K562 (cell line): ENCODE measurements around the gene MCAM. TPM values are rescaled to one million over a fixed set of nuclear protein-coding genes. Genes with fewer than 3 reads are reported as not detected.

Experiments
- ATAC-seq: fragments of 200-7000 bp; cut with Tn5 transposase; 3 replicates; pipeline ENCODE4 v1.9.1; 2020; ENCODE audit warnings: moderate library complexity
- BruUV-seq: library from RNA; stranded (reverse); fragments of 400-500 nt; replicated peaks from 2 replicates; lab custom pipeline; 2021; lab: Mats Ljungman, UMichigan
- CTCF ChIA-PET: fragments of 300-600 bp; formaldehyde crosslinking; extraction: SDS; loops from one replicate; lab custom pipeline; 2021; ENCODE audit warnings: low intra/inter-chr PET ratio; lab: Yijun Ruan, JAX
- POLR2A ChIA-PET: fragments of 300-600, 350-650 bp; sonication (Branson Sonifier 250); formaldehyde crosslinking; extraction: SDS; loops from one replicate; lab custom pipeline; 2021; ENCODE audit warnings: antibody characterized with exemption, inconsistent platforms; lab: Yijun Ruan, JAX
- DNase-seq, 4 experiments: peaks; one replicate each; pipeline versions ENCODE4 v3.0.0 to v3.0.0-alpha.2; 2011 to 2018; ENCODE audit warnings: low spot score in 3 of 4, mixed read lengths in 3 of 4; ENCODE audit errors: extremely low read depth in 1 of 4
- FAIRE-seq: peaks from 2 replicates; lab custom pipeline; 2011; peaks lifted over from hg19 to GRCh38; lab: Jason Lieb, UNC
- H2AFZ ChIP-seq: 2 replicates; pipeline ENCODE4 v1.6.0; 2011; ENCODE audit warnings: low read depth, low read length, control low read depth, inconsistent platforms
- H3K27ac ChIP-seq: fragments of 200-600 bp; 3 replicates; pipeline ENCODE4 v1.8.0; 2011; ENCODE audit warnings: low read depth, mild to moderate bottlenecking, control low read depth, inconsistent platforms, low read length, moderate library complexity, mixed read lengths; ENCODE audit errors: extremely low read depth
- H3K27me3 ChIP-seq, 2 experiments: fragments of 300-600 bp in 1 of 2; 2 replicates in 1 of 2; 3 replicates in 1 of 2; pipeline versions ENCODE4 v1.6.0 to v1.8.0; 2011; ENCODE audit warnings: inconsistent platforms in 2 of 2, low read length in 2 of 2, mild to moderate bottlenecking in 1 of 2, mixed read lengths in 1 of 2, moderate library complexity in 1 of 2; ENCODE audit not compliant: control insufficient read depth in 2 of 2, insufficient read depth in 2 of 2
- H3K36me3 ChIP-seq: fragments of 300-600 bp; 3 replicates; pipeline ENCODE4 v1.8.0; 2011; ENCODE audit warnings: mild to moderate bottlenecking, low read length, inconsistent platforms; ENCODE audit not compliant: control insufficient read depth, insufficient read depth
- H3K4me1 ChIP-seq, 2 experiments: fragments of 200-600 bp in 1 of 2; replicated peaks in 1 of 2; 2 replicates in 1 of 2; 3 replicates in 1 of 2; pipeline versions ENCODE4 v1.5.1 to v1.8.0; 2011; ENCODE audit warnings: inconsistent platforms in 2 of 2, low read length in 2 of 2, mild to moderate bottlenecking in 1 of 2, mixed read lengths in 1 of 2, moderate library complexity in 1 of 2; ENCODE audit not compliant: control insufficient read depth in 2 of 2, insufficient read depth in 2 of 2
- H3K4me2 ChIP-seq: 2 replicates; pipeline ENCODE4 v1.6.1; 2011; ENCODE audit warnings: low read length, control low read depth, inconsistent platforms, mixed read lengths; ENCODE audit not compliant: insufficient read depth
- H3K4me3 ChIP-seq: fragments of 200-600 bp; sonication (generic), shearing (Covaris generic); 2 replicates; pipeline ENCODE4 v1.5.1; 2016; ENCODE audit warnings: control low read depth, inconsistent platforms
- H3K79me2 ChIP-seq: fragments of 200-600 bp; 3 replicates; pipeline ENCODE4 v1.8.0; 2011; ENCODE audit warnings: low read length, inconsistent platforms; ENCODE audit not compliant: control insufficient read depth, insufficient read depth
- H3K9ac ChIP-seq, 2 experiments: 2 replicates each; pipeline versions ENCODE4 v1.6.0 to v1.6.1; 2011; ENCODE audit warnings: low read depth in 2 of 2, low read length in 2 of 2, control low read depth in 1 of 2, inconsistent platforms in 1 of 2, mild to moderate bottlenecking in 1 of 2, mixed read lengths in 1 of 2; ENCODE audit not compliant: insufficient read depth in 1 of 2
- H3K9me1 ChIP-seq: one replicate; pipeline ENCODE4 v1.6.0; 2011; ENCODE audit warnings: inconsistent platforms, mild to moderate bottlenecking, low read length, moderate library complexity; ENCODE audit not compliant: control insufficient read depth, insufficient read depth
- H3K9me3 ChIP-seq: replicated peaks from 2 replicates; pipeline ENCODE4 v1.5.1; 2011; ENCODE audit warnings: low read depth, low read length, inconsistent platforms; ENCODE audit not compliant: control insufficient read depth, insufficient read depth
- H4K20me1 ChIP-seq: replicated peaks from 2 replicates; pipeline ENCODE4 v1.6.1; 2011; ENCODE audit warnings: low read length, inconsistent platforms, mixed read lengths; ENCODE audit not compliant: control insufficient read depth, insufficient read depth
- E2F6 ChIP-seq, 2 experiments: IDR thresholded peaks; 2 replicates each; pipeline ENCODE4 v1.6.1; 2011; ENCODE audit warnings: borderline replicate concordance in 1 of 2, control low read depth in 1 of 2, low read depth in 1 of 2, low read length in 1 of 2, mild to moderate bottlenecking in 1 of 2, mixed read lengths in 1 of 2, moderate library complexity in 1 of 2; ENCODE audit not compliant: insufficient read depth in 1 of 2, insufficient read length in 1 of 2, poor library complexity in 1 of 2, severe bottlenecking in 1 of 2; ENCODE audit errors: extremely low read depth in 1 of 2
- HMGN3 ChIP-seq: IDR thresholded peaks from 2 replicates; pipeline ENCODE4 v1.6.1; 2011; ENCODE audit warnings: borderline replicate concordance, low read depth, mild to moderate bottlenecking, mixed read lengths, low read length; ENCODE audit not compliant: insufficient read length; ENCODE audit errors: extremely low read depth
- HNRNPL ChIP-seq: fragments of 200-400 bp; formaldehyde crosslinking; IDR thresholded peaks from 2 replicates; pipeline ENCODE4 v1.6.1; 2017; ENCODE audit warnings: low read depth, mild to moderate bottlenecking, low read length
- LARP7 ChIP-seq: fragments of 450-650 bp; IDR thresholded peaks from 2 replicates; pipeline ENCODE4 v1.6.1; 2016
- MTA2 ChIP-seq: fragments of 450-650 bp; IDR thresholded peaks from 2 replicates; pipeline ENCODE4 v1.6.1; 2016; ENCODE audit warnings: low read depth
- MXI1 ChIP-seq: IDR thresholded peaks from 2 replicates; pipeline ENCODE4 v1.6.1; 2011; ENCODE audit warnings: low read depth, mild to moderate bottlenecking, improper control_type of control experiment, low read length
- NR1H2 ChIP-seq: sonication (generic); formaldehyde crosslinking; IDR thresholded peaks from 2 replicates; pipeline ENCODE4 v1.4.0; 2020; ENCODE audit warnings: mild to moderate bottlenecking, missing genetic modification reagents
- POLR2G ChIP-seq: fragments of 200-400 bp; formaldehyde crosslinking; IDR thresholded peaks from 2 replicates; pipeline ENCODE4 v1.6.1; 2017; ENCODE audit warnings: low read depth, mild to moderate bottlenecking, antibody characterized with exemption, low read length, moderate library complexity
- RBFOX2 ChIP-seq: fragments of 200-400 bp; formaldehyde crosslinking; IDR thresholded peaks from 2 replicates; pipeline ENCODE4 v1.6.1; 2017; ENCODE audit warnings: low read depth, mild to moderate bottlenecking, low read length, moderate library complexity
- ZBTB33 ChIP-seq: sonication (generic); formaldehyde crosslinking; IDR thresholded peaks from 2 replicates; pipeline ENCODE4 v1.8.1; 2023; ENCODE audit warnings: mild to moderate bottlenecking, missing genetic modification reagents
- ZBTB8A ChIP-seq: fragments of 450-650 bp; IDR thresholded peaks from 2 replicates; pipeline ENCODE4 v1.6.1; 2018; ENCODE audit warnings: mild to moderate bottlenecking, moderate library complexity; ENCODE audit not compliant: partially characterized antibody
- whole genome bisulfite sequencing: fragments of 100-300 bp; shearing (Covaris generic); methylation state at CpG from one replicate; pipeline ENCODE4 v1.1.6; 2016; ENCODE audit warnings: low coverage, mixed read lengths; ENCODE audit not compliant: insufficient coverage; ENCODE audit errors: missing lambda C conversion rate; 5-methylcytosine and 5-hydroxymethylcytosine counted together
- in situ Hi-C: fragments of 300-500 bp; cut with MboI; formaldehyde crosslinking; loops from 4 replicates; pipeline ENCODE4 v1.15.0; 2018; ENCODE audit warnings: inconsistent platforms, mixed read lengths
- intact Hi-C: fragments of 100-400 bp; cut with micrococcal nuclease; formaldehyde crosslinking; loops from 2 replicates; pipeline ENCODE4 v1.14.2; 2022
- polyA plus RNA-seq, 8 experiments: library from polyadenylated mRNA; depleted of rRNA in 4 of 8; stranded (reverse) in 5 of 8; unstranded in 3 of 8; fragments of >200 nt; fragmentation: Nextera tagmentation in 2 of 8; fragmentation: Illumina TruSeq in 1 of 8; extraction: Ambion mirVana in 2 of 8; extraction: Trizol in 1 of 8; gene quantifications; 2 replicates each; pipeline versions ENCODE4 v1.2.1 to v1.2.3, GENCODE V29; 2011 to 2014; ENCODE audit warnings: inconsistent platforms in 1 of 8, missing spikeins in 1 of 8
- total RNA-seq, 7 experiments: library from RNA; depleted of rRNA in 6 of 7; stranded (reverse); fragments of >200 nt in 6 of 7; fragmentation: Illumina TruSeq in 2 of 7; extraction: Trizol in 2 of 7; gene quantifications; 2 replicates each; pipeline versions ENCODE4 v1.2.1 to v1.2.3, GENCODE V29; 2011 to 2021; ENCODE audit warnings: low replicate concordance in 1 of 7
- TF ChIP-seq, protein P1 (sequence below), 2 experiments: fragments of 250-450 bp in 1 of 2; fragments of 450-650 bp in 1 of 2; sonication (Bioruptor Pico) in 1 of 2; IDR thresholded peaks; 2 replicates each; pipeline versions ENCODE4 v1.6.1 to v1.8.0; 2016 to 2021; ENCODE audit warnings: mild to moderate bottlenecking in 2 of 2, moderate library complexity in 2 of 2, missing compliant biosample characterization in 1 of 2, missing genetic modification characterization in 1 of 2

MCAM gene
- total and polyA plus RNA-seq, 9 of the 15 experiments (the other 6 are each of a cell fraction or from before 2014, with no cell fraction given): 14.7 to 118 (median 53.6) TPM

- Histone ChIP-seq H3K27me3 (no peaks in the 10 kb centered on the region), H3K4me1 (peaks cover 56 to 57% of the 10 kb centered on the region in 2 experiments), H3K4me2 (peak overlapping the region; percentile 53), H3K9me1 (peaks cover 5% of the 10 kb centered on the region), H3K27ac (peak overlapping the region; percentile 73; the same call in 1 of the 3 replicates), H3K36me3 (peaks cover 17% of the 10 kb centered on the region), H3K4me3 (peak overlapping the region; percentile 40), H2AFZ (no peak overlapping the region; the same call in 1 of the 2 replicates), H3K9ac (peak overlapping the region; percentile 37 to 93; a peak in 3 of 4 replicates), H3K9me3 (no peaks in the 10 kb centered on the region), H3K79me2 (peaks cover 18% of the 10 kb centered on the region; the same call in 2 of the 3 replicates), H4K20me1 (no peaks in the 10 kb centered on the region)
- ChIA-PET CTCF (no interaction called here), POLR2A (interaction anchor here (0.6 to 3.0 kb wide), 4 partner anchors 12 to 261 kb away, joined by 3 to 24 read pairs (median 3); no protein-coding TSS in a partner anchor)
- in situ Hi-C loops (no loop called here), intact Hi-C loops (no loop called here)
- ATAC-seq (no peak), FAIRE-seq (no peak), DNase-seq (peak in 1 of 4 experiments; percentile 22)
- TF ChIP-seq MTA2: no peak
- TF ChIP-seq HMGN3: peak; percentile 3
- TF ChIP-seq HNRNPL: 0 out of 2 replicates have a peak, but pooled peaks have one; percentile 30
- TF ChIP-seq LARP7: no peak
- TF ChIP-seq, protein P1, sequence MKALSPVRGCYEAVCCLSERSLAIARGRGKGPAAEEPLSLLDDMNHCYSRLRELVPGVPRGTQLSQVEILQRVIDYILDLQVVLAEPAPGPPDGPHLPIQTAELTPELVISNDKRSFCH (CRISPR knock-in tag; IDR thresholded peaks at IDR 0.05): no peak
- TF ChIP-seq, protein P1 (tag; IDR thresholded peaks at IDR 0.05): no peak
- peak; percentile 49; the same call in 1 of the 2 replicates for TF ChIP-seq POLR2G
- peak; percentile 48; the same call in 1 of the 2 replicates for TF ChIP-seq RBFOX2
- no peak for TF ChIP-seq MXI1
- peak in 1 of 2 experiments; percentile 58 for TF ChIP-seq E2F6 (IDR thresholded peaks at IDR 0.05; ENCODE audit: borderline replicate concordance in 1 of 2, extremely low read depth in 1 of 2, insufficient read depth in 1 of 2, insufficient read length in 1 of 2, low read depth in 1 of 2, low read length in 1 of 2, poor library complexity in 1 of 2, severe bottlenecking in 1 of 2)
- TF ChIP-seq ZBTB8A: no peak
- TF ChIP-seq NR1H2 (CRISPR knock-in tag): no peak
- peak; percentile 71 for TF ChIP-seq ZBTB33 (CRISPR knock-in tag)
- WGBS: 50% methylated on average over 19 of the region's 44 CpGs
- no TSS peak for BruUV-seq
Measured at GRCh38 chr11:119363081-119363850, 46.3 kb upstream of the MCAM start.
